Measurements from ENCODE around the gene CTBP2.

- TF ChIP-seq CTCF (conservative IDR thresholded peaks at IDR 0.05) (no peak), ZFX (IDR thresholded peaks at IDR 0.05) (no peak)
Observed at GRCh38 chr10:125111118-125111727, 49.1 kb downstream of the CTBP2 start.

Measured in C4-2B (cell line).